Hepatocyte (in vitro differentiated cells): Measurements from ENCODE around the gene EPHB3. TPM values are rescaled to one million over a fixed set of nuclear protein-coding genes. Genes with fewer than 3 reads are reported as not detected.

Experiments
- DNase-seq: peaks from one replicate; pipeline ENCODE4 v3.0.0-alpha.2; 2016; ENCODE audit warnings: low spot score
- H2AFZ ChIP-seq: fragments of 200-600 bp; sonication (generic); 2 replicates; pipeline ENCODE4 v1.6.0; 2016; ENCODE audit warnings: antibody characterized with exemption, mild to moderate bottlenecking
- H3K27ac ChIP-seq: fragments of 200-600 bp; sonication (generic); 2 replicates; pipeline ENCODE4 v1.5.1; 2016; ENCODE audit warnings: mild to moderate bottlenecking
- H3K27me3 ChIP-seq: fragments of 200-600 bp; sonication (generic); 2 replicates; pipeline ENCODE4 v1.6.1; 2016
- H3K36me3 ChIP-seq: fragments of 200-600 bp; sonication (generic); replicated peaks from 2 replicates; pipeline ENCODE4 v1.5.1; 2016; ENCODE audit warnings: low read depth; ENCODE audit not compliant: insufficient read depth
- H3K4me1 ChIP-seq: fragments of 200-600 bp; sonication (generic); 2 replicates; pipeline ENCODE4 v1.5.1; 2016; ENCODE audit warnings: mild to moderate bottlenecking, moderate library complexity; ENCODE audit not compliant: insufficient read depth
- H3K4me2 ChIP-seq: fragments of 200-600 bp; sonication (generic); 2 replicates; pipeline ENCODE4 v1.6.0; 2016
- H3K4me3 ChIP-seq: fragments of 200-600 bp; sonication (generic); 2 replicates; pipeline ENCODE4 v1.5.1; 2016; ENCODE audit warnings: mild to moderate bottlenecking
- H3K79me2 ChIP-seq: fragments of 200-600 bp; sonication (generic); 2 replicates; pipeline ENCODE4 v1.6.0; 2017; ENCODE audit warnings: mild to moderate bottlenecking
- H3K9me2 ChIP-seq: fragments of 200-600 bp; sonication (generic); replicated peaks from 2 replicates; pipeline ENCODE4 v1.6.0; 2017; ENCODE audit warnings: mild to moderate bottlenecking; ENCODE audit not compliant: insufficient read depth
- H3K9me3 ChIP-seq: fragments of 200-600 bp; sonication (generic); 2 replicates; pipeline ENCODE4 v1.5.1; 2016; ENCODE audit warnings: low read depth, mild to moderate bottlenecking
- H4K20me1 ChIP-seq: fragments of 200-600 bp; sonication (generic); 2 replicates; pipeline ENCODE4 v1.6.0; 2016; ENCODE audit warnings: mild to moderate bottlenecking; ENCODE audit not compliant: insufficient read depth, poor library complexity, severe bottlenecking
- CTCF ChIP-seq: fragments of 200-600 bp; sonication (generic); IDR thresholded peaks from 2 replicates; pipeline ENCODE4 v1.5.1; 2016; ENCODE audit warnings: antibody characterized with exemption, mild to moderate bottlenecking; ENCODE audit not compliant: poor library complexity
- EZH2 ChIP-seq: fragments of 200-600 bp; sonication (generic); IDR thresholded peaks from 2 replicates; pipeline ENCODE4 v1.6.1; 2016; ENCODE audit warnings: antibody characterized with exemption, mild to moderate bottlenecking, borderline replicate concordance
- EZH2phosphoT487 ChIP-seq: fragments of 200-600 bp; sonication (generic); IDR thresholded peaks from one replicate; pipeline ENCODE4 v1.6.1; 2018; ENCODE audit warnings: antibody characterized with exemption, mild to moderate bottlenecking, low read depth, moderate library complexity; ENCODE audit not compliant: unreplicated experiment, severe bottlenecking
- WGBS: methylation state at CpG from one replicate; pipeline ENCODE4 v1.1.6; 2016; ENCODE audit warnings: low lambda C conversion rate; ENCODE audit errors: missing lambda C conversion rate; 5-methylcytosine and 5-hydroxymethylcytosine counted together
- polyA plus RNA-seq: library from polyadenylated mRNA; unstranded; fragments of >200 nt; fragmentation: Nextera tagmentation; extraction: Ambion mirVana; gene quantifications from 2 replicates; pipeline ENCODE4 v1.2.1, GENCODE V29; 2016
- total RNA-seq: library from RNA; depleted of rRNA; stranded (reverse); fragments of >200 nt; gene quantifications from 2 replicates; pipeline ENCODE4 v1.2.3, GENCODE V29; 2014

Gene EPHB3
- total and polyA plus RNA-seq, 2 experiments from 2014 or later: 11.0 to 22.0 TPM

- Histone ChIP-seq H3K27ac (peak overlapping the region; percentile 66), H3K36me3 (no peaks in the 10 kb centered on the region), H3K4me1 (peaks cover 30% of the 10 kb centered on the region), H3K4me3 (no peak overlapping the region), H2AFZ (no peak overlapping the region), H3K4me2 (peak overlapping the region; percentile 11), H3K27me3 (no peaks in the 10 kb centered on the region), H4K20me1 (no peaks in the 10 kb centered on the region), H3K9me2 (no peaks in the 10 kb centered on the region), H3K79me2 (peaks cover 3% of the 10 kb centered on the region), H3K9me3 (no peaks in the 10 kb centered on the region)
- no peak for DNase-seq
- no peak for TF ChIP-seq CTCF
- WGBS: 86% methylated on average over 15 of the region's 15 CpGs
These were observed 19.8 kb downstream of the EPHB3 start for GRCh38 chr3:184581331-184581855.

GRCh38 chr3:184582646-184583577, 21.3 kb downstream of the EPHB3 start:
- DNase-seq: no peak
- Histone ChIP-seq H3K9me3 (no peaks in the 10 kb centered on the region), H2AFZ (no peak overlapping the region), H3K9me2 (no peaks in the 10 kb centered on the region), H4K20me1 (no peaks in the 10 kb centered on the region), H3K79me2 (no peaks in the 10 kb centered on the region), H3K4me3 (no peak overlapping the region), H3K27ac (peak overlapping the region; percentile 72), H3K36me3 (no peaks in the 10 kb centered on the region), H3K27me3 (no peaks in the 10 kb centered on the region), H3K4me1 (peaks cover 30% of the 10 kb centered on the region), H3K4me2 (peak overlapping the region; percentile 96)
- TF ChIP-seq EZH2phosphoT487 (no peak), EZH2 (no peak), CTCF (no peak)
- 21% methylated on average over 36 of the region's 42 CpGs for WGBS

GRCh38 chr3:184583578-184584451, 22.2 kb downstream of the EPHB3 start:
- Histone ChIP-seq H3K36me3 (no peaks in the 10 kb centered on the region), H3K4me1 (peaks cover 30% of the 10 kb centered on the region), H4K20me1 (no peaks in the 10 kb centered on the region), H3K27me3 (no peaks in the 10 kb centered on the region), H2AFZ (peak overlapping the region; percentile 60), H3K79me2 (no peaks in the 10 kb centered on the region), H3K9me2 (no peaks in the 10 kb centered on the region), H3K4me3 (no peak overlapping the region), H3K27ac (peak overlapping the region; percentile 72), H3K4me2 (peak overlapping the region; percentile 96), H3K9me3 (no peaks in the 10 kb centered on the region)
- peak; percentile 63 for DNase-seq
- TF ChIP-seq EZH2: no peak
- peak; percentile 46 for TF ChIP-seq CTCF
- no peak for TF ChIP-seq EZH2phosphoT487
- WGBS: 16% methylated on average over 38 of the region's 80 CpGs
